22Rv1 (cell line): ENCODE results near the gene TEX22.
A peak's percentile ranks its signal among the peaks of the same experiment; 100 is the strongest.

Experiments
- H3K27ac ChIP-seq: fragments of 450-650 bp; 2 replicates; pipeline ENCODE4 v1.5.1; 2017
- CTCF ChIP-seq: fragments of 450-650 bp; IDR thresholded peaks from 2 replicates; pipeline ENCODE4 v1.5.1; 2017; ENCODE audit warnings: mild to moderate bottlenecking
- ZFX ChIP-seq: fragments of 450-650 bp; IDR thresholded peaks from 2 replicates; pipeline ENCODE4 v1.6.1; 2017; ENCODE audit warnings: antibody characterized with exemption, borderline replicate concordance

Gene TEX22

DNA sequence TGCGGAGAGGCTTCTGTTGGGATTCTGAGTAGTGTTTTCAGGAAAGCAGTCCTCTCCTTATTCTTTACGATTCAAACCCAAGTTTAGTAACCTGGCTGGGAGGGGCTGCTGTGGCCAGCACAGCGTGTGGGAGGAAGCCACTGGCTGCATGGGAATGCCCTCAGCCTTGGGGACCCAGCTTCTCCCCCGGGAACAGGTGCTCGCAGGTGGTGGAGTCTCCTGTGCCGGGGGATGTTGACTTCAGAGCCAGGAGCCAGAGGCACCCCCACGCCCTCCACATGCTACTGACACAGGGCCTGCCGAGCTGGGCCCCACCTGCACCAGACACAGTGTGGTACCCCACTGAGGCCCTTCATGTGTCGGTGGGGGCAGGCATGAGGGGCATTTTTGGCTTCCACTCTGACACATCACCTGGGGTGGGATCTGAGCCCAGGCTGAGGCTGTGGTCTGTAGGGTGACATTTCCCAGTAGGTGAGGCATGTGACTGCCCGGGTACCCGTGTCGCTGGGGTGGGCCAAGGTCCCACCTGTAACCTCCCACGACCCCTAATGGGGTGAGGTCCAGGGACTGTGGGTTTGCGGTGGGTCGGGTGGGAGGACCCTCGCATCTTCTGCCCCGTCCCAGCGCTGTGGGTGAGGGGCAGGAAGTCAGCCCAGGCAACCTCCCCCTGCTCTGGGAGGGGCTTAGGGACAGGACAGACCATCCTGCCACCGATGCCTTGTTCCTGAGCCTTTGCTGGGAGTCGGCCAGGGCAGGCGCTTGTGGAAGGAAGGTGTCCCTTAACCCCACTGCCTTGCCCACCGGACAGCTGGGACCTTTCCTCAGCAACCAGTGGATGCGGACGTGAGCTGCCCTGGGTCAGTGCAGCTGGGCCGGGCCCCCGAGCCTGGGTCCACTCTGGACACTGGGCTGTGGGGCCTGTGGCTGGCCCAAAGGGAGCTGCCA, 47.8 kb downstream of the TEX22 start:
- no peak for TF ChIP-seq CTCF
- no peak for TF ChIP-seq ZFX
- H3K27ac ChIP-seq: no peak overlapping the region

GRCh38 chr14:105446971-105447370, 48.6 kb downstream of the TEX22 start:
- no peak overlapping the region for H3K27ac ChIP-seq
- TF ChIP-seq CTCF (no peak), ZFX (no peak)

GRCh38 chr14:105447651-105448640, 49.6 kb downstream of the TEX22 start:
- TF ChIP-seq ZFX (no peak), CTCF (no peak)
- H3K27ac ChIP-seq: no peak overlapping the region

DNA sequence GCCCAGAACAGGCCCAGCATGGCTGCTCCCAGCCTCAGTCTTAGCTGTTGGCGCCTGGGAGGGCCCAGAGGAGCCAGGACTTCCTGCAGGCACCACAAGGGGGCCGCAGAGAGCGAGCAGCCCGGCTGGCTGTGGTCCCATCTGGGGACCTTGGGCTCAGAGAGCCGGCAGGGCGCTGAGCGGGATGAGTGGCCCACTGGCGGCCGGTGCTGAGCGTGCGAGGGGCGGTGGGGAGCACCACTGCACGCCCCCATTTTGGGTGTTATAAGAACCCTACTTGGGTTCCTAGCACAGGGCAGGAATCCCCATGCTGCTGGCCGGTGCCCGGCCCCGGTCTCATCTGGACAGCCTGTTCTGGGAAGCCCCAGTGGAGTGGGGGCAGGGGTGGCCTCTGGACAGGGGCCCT, 50.4 kb downstream of the TEX22 start:
- H3K27ac ChIP-seq: no peak overlapping the region
- TF ChIP-seq ZFX: no peak
- peak; percentile 95 for TF ChIP-seq CTCF

DNA sequence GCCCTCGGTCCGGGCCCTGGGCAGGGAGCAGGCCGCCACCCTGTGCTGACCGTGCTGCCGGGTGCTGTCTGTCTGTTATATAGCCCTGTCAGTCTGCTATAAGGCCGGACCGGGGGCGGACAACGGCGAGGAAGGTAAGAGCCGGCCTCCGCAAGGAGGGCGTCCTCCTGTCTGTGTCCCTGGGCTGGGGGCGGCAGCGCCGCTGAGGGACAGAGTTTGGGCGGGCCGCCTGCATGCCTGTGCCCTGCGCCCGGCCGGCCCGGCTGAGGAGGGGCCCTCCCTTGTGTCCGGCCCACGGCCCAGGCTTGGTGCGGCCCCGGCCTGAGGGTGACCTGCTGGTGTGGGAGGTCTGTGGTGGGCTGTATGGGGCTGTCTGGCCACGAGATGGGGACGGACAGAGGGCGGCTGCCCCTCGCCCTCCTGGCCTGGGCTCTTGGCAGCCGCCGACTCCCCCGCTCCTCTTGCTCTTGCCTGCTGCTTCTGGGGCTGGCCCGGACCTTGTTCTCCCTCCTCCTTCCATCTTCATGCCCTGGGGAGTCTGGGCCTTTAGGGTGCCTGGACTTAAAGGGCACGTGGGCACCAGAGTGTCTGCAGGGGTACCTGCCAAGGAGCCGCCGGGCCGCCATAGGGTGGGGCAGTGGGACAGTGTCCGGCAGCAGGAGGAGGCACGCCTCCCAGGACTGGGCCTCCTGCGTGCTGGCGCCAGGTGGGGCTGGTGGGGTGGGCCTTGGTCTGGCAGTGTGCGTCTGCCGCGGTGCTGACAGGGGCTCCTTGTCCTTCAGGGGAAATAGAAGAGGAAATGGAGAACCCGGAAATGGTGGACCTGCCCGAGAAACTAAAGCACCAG, 51.2 kb downstream of the TEX22 start:
- no peak for TF ChIP-seq CTCF
- no peak for TF ChIP-seq ZFX
- H3K27ac ChIP-seq: no peak overlapping the region

DNA sequence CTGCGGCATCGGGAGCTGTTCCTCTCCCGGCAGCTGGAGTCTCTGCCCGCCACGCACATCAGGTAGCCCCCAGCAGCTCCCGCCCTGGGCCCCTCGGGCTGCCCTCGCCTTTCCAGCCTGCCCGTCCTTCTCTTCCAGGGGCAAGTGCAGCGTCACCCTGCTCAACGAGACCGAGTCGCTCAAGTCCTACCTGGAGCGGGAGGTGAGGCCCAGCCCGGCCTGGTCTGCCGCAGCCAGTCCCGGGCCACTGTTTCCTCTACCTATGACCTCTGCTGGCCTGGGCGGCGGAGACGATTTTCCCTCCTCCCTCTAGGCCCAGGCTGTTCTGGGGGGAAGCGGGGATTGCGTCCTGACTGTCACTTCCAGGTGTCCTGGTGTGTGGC, 51.8 kb downstream of the TEX22 start:
- no peak overlapping the region for H3K27ac ChIP-seq
- TF ChIP-seq ZFX: no peak
- no peak for TF ChIP-seq CTCF
